ENCODE measurements around the gene MEGF11.
"Not testable (repeated sequence)": the region's sequence is repeated elsewhere in the genome, so short reads cannot be mapped to it uniquely, and the experiment has no call there.

- TF ChIP-seq ZNF155 (tag by site-specific recombination; IDR thresholded peaks at IDR 0.05); ZNF639 (tag by site-specific recombination; IDR thresholded peaks at IDR 0.05); CTCF (tag by site-specific recombination; IDR thresholded peaks at IDR 0.05); YY1 (tag by site-specific recombination; IDR thresholded peaks at IDR 0.05); REST (tag by site-specific recombination; IDR thresholded peaks at IDR 0.05); ZBTB26 (tag by site-specific recombination; optimal IDR thresholded peaks at IDR 0.05); PATZ1 (tag by site-specific recombination; IDR thresholded peaks at IDR 0.05): not testable (repeated sequence)
Measured at GRCh38 chr15:66262837-66263236, 9.3 kb upstream of the MEGF11 start.
